HG03135 (cell line): ENCODE data around the gene DOK3.

Experiments used
- ATAC-seq: cut with Tn5 transposase; IDR thresholded peaks from one replicate; pipeline ENCODE4 v1.9.1; 2021; ENCODE audit warnings: mild to moderate bottlenecking, moderate library complexity; ENCODE audit not compliant: unreplicated experiment

DOK3 gene

DNA sequence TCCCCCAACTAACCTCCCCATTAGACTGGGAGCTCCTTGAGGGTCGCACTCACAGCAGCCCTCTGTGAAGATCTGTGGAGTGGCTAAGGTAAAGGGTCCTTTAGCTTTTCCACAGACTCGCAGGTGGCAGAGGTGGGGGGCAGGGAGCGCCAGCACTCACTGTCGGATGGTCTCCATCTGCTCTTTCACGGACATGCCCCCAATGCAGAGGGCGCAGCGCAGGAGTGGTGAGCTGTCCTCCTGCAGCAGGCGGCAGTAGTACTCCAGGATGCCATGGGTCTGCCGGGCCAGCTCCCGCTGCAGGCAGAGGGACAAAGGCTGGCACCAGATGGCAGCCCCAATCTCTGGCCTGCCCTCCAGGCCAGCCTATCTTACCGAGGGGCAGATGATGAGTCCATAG, 4.9 kb upstream of the DOK3 start:
- no peak for ATAC-seq

DNA sequence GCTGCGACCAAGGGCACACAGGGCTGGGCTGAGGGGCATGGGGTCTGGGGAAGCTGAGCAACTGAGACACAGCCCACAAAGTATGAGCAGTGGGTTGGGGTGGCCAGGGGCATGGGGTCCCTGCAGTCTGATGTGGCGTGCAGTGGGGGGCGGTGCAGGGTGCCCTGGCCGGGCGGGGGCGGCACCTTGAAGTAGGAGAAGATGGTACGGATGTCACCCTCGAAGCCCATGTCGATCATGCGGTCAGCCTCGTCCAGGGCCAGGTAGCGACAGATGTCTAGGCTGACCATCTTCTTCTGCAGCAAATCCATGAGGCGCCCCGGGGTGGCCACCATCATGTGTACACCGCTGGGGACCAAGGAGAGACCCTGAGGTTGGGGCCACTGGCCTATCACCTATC, 3.9 kb upstream of the DOK3 start:
- no peak for ATAC-seq

DNA sequence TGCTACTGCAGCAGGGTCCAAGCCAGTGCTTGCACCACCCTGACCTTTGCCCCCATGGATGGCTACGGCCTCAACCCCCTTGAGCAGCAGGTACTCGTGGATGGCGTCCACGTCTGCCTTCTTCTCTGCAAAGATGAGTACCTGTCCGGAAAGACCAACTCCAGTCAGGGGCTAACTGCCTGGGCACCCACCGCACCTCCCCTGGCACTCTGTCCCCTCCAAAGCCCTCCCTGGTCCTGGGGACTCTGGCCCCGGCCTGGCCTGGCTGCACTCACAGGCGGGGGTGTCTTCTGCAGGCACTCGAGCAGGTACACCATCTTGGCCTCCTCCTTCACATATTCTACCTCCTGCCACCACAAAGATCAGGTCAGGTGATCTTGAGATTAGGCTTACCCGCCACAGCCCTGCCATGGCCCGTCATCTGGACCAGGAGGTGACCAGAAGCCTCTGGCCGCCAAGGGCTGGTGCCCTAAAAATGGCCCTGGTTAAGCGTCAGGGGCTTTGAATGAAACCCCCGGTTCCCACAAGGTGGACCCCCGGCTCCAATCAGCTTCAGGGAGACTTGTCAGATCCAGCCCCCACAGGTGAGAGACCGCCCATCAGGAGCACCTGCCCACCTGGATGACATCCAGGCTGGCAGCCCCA, 3.2 kb upstream of the DOK3 start:
- ATAC-seq, result no peak

DNA sequence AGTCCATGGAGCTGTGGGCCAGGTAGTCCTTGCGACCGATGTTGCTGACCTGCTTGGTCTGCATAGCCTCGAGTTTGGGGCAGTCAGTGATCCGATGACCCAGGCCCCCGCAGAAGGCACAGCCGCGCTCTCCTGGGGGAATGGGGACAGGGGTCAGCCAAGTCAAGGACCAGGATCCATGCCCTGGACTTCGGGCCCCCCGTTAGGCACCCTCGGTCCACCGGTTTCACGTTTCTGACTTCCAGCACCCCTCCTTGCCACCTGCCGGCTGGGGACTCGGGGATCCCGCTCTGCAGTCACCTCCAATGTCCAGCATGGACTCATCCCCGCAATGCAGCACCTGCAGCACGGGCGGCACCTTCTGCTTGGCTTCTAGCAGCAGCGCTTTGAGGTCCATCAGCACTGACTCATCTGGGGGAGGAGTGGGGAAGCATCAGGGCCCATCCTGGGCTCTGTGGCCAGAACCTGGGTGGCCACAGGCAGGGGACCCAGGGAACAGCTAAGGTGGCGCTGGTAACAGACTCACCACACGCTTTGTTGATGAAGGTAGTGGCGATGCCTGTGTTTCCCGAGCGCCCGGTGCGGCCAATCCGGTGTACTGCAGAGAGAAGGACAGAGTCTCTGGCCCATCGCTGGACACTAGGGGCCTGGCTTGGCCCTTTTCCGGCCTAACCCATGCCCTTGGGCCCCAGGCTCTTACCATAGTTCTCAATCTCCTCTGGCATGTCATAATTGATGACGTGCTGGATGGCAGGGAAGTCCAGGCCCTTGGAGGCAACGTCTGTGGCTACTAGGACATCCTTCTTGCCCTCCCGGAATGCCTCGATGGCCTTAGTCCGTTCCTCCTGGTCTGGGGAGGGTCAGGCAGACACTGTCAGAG, 2.4 kb upstream of the DOK3 start:
- ATAC-seq, result no peak

DNA sequence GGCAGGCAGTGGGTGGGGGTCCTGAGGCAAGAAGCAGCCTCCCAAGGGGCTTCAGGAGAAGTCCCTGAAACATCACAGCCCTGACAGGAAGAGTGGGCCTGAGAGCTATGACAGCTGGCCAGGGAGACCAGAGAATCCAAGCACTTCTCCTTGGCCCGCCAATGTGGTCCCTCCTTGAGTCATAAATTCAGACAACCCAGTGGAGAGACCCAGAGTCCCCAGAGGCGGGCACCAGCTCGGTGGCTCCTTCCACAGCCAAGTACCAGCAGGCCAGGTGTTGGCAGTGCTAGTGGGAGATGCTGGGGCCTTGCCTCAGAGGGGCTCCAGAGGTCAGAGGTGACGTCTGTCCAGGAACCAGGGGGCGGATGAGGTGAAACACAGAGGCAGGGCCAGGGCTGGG, 1.6 kb upstream of the DOK3 start:
- no peak for ATAC-seq

DNA sequence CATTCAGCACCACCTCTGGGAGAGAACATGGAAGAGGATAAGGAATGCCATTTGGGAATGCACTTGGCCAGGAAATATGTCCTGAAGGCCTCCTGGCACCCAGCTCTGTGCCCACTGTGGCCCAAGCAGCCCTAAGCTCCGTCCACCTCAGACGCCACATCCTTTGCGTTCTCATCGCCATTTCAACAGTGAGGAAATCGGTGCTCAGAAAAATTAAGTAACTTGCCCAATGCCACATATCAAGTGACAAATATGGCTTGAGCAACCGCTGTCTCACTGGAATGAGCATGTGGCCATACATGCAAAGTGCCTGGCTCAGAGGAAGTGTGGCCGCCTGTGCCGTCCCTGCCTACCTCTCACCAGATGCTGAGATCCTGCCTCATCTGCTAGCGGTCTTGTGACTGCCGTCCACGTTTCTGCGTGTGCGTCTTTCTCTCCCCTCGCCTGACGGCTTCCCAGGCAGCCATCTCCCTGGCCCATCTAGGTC, 984 bp upstream of the DOK3 start:
- ATAC-seq, result peak; percentile 39

DNA sequence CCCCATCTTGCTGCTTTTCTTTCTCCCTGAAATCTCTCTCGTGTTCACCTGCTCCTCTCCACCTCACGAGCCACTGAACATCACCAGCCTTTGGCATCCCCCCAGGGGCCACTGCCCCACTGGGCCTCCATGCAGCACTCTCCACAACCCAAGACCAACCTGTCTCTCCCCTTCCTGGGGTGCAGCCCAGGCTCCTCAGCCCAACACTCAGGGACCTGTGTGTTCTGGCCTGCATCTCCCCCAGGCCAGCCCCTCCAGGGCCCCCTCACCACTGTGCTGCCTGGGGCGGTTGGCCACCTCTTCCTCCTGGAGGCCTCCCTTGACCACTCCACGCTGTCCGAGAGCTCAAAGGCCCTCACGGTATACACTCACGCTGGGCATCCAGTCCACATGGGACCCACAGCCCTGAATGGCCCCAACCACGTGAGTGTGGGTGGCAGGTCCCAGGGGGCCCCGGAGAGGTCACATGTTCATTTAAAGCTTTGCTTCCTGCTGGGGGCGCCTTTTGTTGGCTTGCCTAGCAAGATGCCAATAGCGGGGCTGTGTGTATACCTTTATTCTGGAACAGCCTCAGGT, 453 bp upstream of the DOK3 start:
- peak; percentile 30 for ATAC-seq

DNA sequence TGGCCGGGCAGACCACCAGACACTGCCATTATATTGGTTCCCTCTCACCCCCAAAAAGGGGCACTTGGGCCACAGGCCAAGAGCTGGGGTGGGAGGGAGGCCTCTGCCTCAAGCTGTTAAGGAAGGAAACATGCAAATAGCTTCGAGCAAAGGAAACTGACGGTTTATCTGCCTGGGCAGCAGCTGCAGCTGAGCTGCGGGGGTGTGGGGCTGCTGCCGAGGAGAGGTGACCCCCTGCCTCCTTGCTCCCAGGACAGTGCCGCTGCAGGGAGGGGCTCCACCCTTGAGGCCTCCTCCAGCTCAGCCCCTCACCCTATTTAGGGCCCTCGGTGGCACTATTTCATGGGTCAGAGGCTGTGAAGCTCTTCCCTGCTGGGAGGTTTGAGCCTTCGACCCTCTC, 789 bp downstream of the DOK3 start:
- no peak for ATAC-seq

DNA sequence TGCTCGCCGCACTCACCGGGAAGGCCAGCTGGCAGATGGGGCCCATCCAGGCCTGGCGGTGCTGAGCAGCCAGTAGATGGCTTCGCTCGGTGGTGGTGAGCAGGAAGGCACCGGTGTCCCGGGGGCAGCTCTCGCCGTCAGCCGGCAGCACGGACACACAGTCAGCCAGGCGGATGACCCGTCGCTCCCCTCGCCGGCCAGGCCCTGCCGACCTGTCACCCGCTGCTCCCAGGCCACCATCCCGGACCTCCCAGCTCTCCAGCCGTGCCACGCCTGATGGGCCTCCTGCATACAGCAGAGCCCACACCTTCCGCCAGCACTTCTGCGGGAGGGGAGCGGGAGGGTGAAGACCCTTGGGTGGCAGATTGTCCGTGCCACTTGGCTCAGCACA, 1.4 kb downstream of the DOK3 start:
- ATAC-seq, result no peak

DNA sequence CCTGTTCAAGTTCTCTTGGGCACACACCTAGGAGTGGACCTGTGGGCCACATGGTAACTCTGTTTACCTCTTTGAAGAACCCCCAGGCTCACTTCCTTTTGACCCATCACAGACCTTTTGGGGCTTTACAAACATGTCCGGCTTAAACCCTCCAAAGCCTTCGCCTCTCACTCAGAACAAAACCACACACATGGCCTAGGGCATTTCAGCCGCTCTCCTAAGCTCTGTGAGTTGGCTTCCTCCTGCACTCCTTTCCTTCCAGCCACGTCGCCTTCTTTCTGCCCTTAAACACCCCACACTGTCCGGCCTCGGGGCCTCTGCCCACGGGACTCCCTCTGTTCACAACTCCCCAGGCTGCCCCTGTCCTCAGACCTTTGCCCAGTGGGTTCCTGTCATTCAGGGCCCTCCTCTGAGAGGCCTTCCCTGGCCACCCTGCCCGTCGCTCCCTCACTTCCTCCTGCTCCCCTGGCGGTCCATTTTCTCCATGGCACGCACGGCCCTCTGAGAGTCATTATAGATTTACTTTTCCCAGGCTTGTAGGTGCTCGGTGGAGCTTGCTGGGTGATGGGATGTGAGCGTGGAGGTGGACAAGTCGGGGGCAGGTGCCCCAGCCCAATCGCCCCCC, 1.9 kb downstream of the DOK3 start:
- ATAC-seq, result no peak

DNA sequence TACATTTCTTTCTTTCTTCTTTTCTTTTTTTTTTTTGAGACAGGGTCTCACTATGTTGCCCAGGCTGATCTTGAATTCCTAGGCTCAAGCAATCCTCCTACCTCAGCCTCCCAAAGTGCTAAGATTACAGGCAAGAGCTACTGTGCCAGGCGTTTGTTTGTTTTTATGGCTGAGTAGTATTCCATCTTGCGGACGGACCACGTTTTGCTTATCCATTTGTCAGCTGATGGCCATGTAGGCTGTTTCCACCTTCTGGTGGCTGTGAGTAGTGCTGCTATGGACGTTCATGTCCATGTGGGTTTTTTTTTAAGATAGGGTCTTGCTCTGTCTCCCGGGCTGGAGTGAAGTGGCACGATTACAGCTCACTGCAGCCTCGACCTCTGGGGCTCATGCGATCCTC, 2.5 kb downstream of the DOK3 start:
- no peak for ATAC-seq

DNA sequence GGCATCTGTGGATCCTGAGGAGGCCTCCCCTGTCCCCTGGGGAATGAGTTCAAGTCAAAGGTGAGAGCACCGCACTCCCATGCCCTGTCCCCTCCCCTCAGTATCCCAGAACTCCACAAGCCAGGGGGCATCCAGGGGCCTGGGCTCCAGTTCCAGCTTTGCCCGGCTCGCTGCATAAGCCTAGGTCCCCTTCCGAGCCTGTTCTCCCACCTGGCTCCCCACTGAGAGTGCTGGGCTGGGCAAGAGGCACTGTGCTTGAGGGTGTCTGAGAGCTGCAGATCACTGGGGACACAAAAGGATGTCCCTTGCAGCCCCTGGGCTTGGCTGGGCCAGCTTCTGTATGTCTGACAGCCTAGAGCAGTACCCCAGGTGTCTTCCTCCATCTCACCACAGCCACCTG, 4.6 kb downstream of the DOK3 start:
- ATAC-seq, result no peak

DNA sequence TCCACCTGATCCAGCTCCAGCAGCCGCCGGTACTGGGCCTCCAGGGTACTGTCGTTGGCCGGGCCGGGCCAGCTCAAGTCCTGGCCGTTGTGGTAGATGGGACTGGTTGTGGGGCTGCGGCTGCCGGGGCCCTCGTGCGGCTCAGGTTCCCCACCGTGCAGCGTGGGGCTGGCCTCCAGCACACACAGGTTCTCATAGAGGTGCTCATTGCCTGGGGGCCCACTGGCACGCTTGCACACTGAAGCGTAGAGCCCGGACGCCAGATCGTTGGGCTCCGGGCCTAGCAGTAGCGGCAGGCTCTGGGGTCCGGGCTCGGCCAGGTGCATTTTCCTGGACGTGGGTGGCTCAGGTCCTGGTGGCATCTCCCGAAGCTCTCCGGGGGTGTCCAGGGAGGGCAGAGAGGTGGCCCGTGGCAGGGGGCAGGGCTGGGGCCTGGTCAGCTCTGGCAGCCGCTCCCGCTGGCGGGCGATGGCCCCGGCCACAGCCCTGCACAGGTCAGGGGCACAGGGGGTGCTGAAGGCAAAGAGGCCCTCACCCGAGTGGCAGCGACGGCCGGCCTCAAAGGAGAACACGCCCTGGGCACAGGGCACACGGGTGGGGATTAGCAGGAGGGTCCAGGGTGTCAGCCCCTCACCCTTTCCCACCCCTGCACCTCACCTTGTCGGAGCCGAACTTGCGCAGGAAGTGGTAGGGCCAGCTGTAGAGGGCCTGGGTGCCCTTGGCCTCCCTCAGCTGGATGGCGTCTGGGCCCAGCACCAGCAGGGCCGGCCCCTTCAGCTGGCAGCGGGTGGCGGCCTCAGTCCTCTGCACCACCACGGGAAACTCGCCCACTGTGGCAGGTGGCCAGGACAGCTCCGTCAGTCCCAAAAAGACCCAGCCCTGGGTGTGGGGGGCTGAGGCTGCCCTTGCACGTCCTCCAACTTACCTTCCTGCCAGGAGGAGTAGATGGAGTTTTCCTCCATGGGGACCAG, 5.3 kb downstream of the DOK3 start:
- no peak for ATAC-seq

DNA sequence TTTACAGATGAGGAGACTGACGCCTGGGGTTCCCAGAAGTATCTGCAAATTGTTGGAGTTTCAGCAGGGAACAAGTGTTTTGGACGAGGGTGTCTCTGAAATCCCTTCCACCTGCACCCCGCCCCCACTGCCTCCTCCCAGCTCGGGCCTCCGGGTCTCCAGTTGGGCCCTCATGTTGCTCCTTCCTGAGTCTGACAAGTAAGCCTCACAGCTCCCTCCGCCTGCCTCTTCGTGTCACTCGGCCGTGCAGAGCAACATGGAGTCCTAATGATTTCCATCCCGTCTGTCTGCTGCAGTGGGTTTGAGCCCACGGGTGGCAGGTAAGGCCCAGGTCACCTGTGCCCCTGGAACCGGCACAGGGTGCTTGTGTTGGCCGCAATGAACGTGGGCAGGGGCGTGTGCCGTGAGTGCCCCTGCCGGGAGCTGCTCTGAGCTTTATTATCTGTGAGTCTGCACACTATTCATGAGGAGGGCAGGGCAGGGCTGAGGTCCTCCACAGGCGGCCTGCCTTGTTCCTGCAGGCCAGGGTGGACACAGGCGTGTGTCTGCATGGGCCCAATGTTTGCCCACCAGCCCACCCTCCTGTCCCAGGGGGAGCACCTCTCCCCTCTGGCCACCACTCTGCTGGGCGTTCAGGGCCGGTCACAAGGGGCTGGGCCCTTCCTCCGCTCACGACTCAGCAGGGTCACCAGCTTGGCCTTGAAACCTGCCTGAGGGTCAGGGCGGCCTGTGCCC, 6.1 kb downstream of the DOK3 start:
- no peak for ATAC-seq

DNA sequence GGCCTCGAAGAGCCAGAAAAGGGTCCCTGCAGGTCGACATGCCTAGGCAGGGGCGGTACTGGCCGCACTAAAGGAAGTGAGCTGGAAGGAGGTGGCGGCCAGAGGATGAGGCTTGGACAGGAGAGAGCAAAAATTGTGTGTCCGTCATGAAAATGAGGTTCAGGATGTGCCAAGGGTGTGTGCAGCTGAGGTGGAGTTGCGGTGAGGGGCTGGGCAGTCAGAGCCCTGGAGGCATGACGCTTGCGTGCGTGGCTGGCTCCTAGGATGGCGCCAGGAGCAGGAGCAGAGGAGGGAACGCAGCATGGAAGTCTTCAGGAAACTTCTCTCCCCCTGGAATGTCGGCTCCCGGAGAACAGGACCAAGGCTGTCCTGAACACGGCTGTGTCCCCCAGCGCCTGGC, 6.7 kb downstream of the DOK3 start:
- no peak for ATAC-seq

DNA sequence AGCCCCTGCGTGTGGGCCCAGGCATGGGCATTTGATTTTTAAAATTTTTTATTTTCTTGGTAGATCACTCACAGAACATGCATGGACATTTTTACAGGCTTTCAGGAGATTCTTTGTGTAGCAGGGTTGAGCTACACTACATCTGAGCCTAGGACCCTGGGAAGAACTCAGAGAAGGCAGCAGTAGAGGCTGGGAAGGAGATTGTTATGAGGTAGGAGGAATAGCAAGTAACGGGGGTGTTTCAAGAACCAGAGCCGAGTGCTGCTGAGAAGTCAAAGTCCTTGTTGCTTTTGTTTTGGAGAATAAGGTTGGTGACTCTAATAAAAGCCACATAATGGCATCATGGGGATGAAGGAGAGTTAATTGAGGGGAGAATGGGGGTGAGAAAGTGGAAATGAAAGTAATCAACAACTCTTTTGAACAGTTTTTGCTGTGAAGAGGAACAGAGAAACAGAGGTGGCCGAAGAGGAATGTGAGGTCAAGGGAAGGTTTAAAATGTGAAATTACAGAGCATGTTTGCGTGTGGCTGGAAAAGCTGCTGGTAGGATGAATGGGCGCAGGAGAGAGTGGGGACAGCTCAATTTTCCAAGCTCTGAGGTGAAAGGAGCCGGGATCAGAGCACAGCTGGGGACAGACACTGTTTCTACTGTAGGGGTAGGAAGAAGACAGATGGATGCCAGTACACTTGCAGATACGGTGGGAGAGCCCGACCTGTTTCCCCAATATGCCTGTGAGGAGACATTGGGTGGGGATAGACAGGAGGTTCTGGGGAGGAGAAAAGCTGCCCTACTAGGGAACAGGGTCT, 7.5 kb downstream of the DOK3 start:
- ATAC-seq, result no peak

DNA sequence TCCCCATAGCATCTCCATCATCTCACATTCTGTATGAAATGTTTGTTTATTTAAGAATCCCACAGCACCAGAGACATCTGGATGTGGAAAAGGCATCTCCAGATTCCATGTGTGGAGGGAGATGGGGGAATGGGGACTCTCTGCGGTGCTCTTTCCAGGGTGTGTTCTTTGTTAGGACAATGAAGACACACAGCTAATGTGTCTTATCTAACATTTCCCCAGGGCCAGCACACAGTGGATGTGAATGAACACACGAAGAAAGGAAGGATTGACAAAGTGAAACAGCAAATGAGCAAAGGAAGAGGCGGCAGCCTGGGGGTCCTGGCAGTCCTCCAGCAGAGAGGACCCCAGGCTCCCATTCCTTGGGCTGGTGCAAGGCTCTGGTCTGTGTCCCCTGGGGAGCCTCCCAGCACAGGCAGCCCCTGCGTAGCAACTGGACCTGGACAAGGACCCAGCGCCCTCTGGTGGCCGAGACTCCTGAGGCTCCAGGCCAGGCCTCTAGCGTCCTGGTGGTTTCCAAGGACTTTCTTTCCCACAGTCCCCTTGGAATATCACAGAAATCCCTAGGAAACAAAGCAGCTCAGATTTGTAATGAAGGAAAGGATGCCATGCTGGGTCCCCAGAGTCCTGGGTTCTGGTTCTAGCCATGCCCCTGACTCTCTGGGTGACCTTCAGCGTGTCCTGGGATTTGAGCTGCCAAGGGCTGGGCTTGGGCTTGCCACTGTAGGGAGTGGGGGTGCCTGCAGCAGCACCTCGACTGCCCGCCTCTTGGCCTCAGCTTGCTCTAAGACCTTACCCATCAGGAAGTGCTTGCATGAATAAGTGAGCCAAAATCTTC, 8.7 kb downstream of the DOK3 start:
- no peak for ATAC-seq

DNA sequence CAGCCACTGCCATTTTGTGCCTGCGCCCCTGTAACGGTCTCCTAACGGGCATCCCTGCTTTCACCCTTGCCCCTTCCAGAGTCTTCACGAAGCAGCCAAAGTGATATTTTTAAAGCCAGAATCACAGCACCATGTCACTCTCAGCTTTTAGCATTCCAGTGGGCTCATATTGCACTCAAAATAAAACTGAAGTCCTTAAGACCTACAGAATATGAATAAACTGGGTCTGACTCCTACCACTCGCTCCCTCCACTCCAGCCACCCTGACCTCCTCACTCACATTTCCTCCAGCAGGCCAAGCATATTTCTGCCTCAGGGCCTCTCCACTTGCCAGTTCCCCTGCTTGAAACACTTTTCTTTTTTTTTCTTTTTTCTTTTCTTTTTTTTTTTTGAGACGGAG, 9.8 kb downstream of the DOK3 start:
- ATAC-seq, result no peak
